22Rv1 (cell line): ENCODE data around the gene TRDN.

Experiments used
- H3K27ac ChIP-seq: fragments of 450-650 bp; 2 replicates; pipeline ENCODE4 v1.5.1; 2017
- CTCF ChIP-seq: fragments of 450-650 bp; IDR thresholded peaks from 2 replicates; pipeline ENCODE4 v1.5.1; 2017; ENCODE audit warnings: mild to moderate bottlenecking
- ZFX ChIP-seq: fragments of 450-650 bp; IDR thresholded peaks from 2 replicates; pipeline ENCODE4 v1.6.1; 2017; ENCODE audit warnings: antibody characterized with exemption, borderline replicate concordance

TRDN gene

GRCh38 chr6:123380257-123380656 lies 256.5 kb downstream of the TRDN start:
- no peak overlapping the region for H3K27ac ChIP-seq
- TF ChIP-seq CTCF (peak; percentile 64), ZFX (no peak)

GRCh38 chr6:123372737-123373136 lies 264.0 kb downstream of the TRDN start:
- H3K27ac ChIP-seq = no peak overlapping the region
- no peak for TF ChIP-seq CTCF
- no peak for TF ChIP-seq ZFX

- no peak overlapping the region for H3K27ac ChIP-seq
- TF ChIP-seq ZFX = no peak
- TF ChIP-seq CTCF = no peak
Measured at GRCh38 chr6:123363912-123364311, 272.8 kb downstream of the TRDN start.

- no peak overlapping the region for H3K27ac ChIP-seq
- no peak for TF ChIP-seq ZFX
- TF ChIP-seq CTCF = no peak
Measured at GRCh38 chr6:123360359-123360758, 276.4 kb downstream of the TRDN start.

GRCh38 chr6:123352705-123353104 lies 284.0 kb downstream of the TRDN start:
- no peak overlapping the region for H3K27ac ChIP-seq
- TF ChIP-seq ZFX (no peak), CTCF (no peak)

- H3K27ac ChIP-seq = no peak overlapping the region
- no peak for TF ChIP-seq CTCF
- TF ChIP-seq ZFX = no peak
Measured at GRCh38 chr6:123352279-123352678, 284.5 kb downstream of the TRDN start.

- no peak overlapping the region for H3K27ac ChIP-seq
- no peak for TF ChIP-seq CTCF
- TF ChIP-seq ZFX = no peak
Measured at GRCh38 chr6:123343836-123344235, 292.9 kb downstream of the TRDN start.

GRCh38 chr6:123338394-123338793 lies 298.4 kb downstream of the TRDN start:
- TF ChIP-seq CTCF (no peak), ZFX (no peak)
- no peak overlapping the region for H3K27ac ChIP-seq
